Coronary artery (tissue), 2 donors: ENCODE measurements around the gene POU3F2.
A peak's percentile ranks its signal among the peaks of the same experiment; 100 is the strongest.

Experiments used
- DNase-seq: peaks from one replicate; pipeline ENCODE4 v3.0.0-alpha.2; 2017; ENCODE audit warnings: low spot score
- H3K27ac ChIP-seq, 2 donors: fragments of 200-600 bp; sonication (generic); one replicate each; pipeline ENCODE4 v1.5.1; 2016 to 2019
- H3K4me3 ChIP-seq: fragments of 200-600 bp; sonication (generic); 2 replicates; pipeline ENCODE4 v1.5.1; 2016; ENCODE audit warnings: mild to moderate bottlenecking, moderate library complexity
- CTCF ChIP-seq: fragments of 200-600 bp; sonication (generic); IDR thresholded peaks from one replicate; pipeline ENCODE4 v1.5.1; 2019; ENCODE audit warnings: antibody characterized with exemption

Gene POU3F2

GRCh38 chr6:98834060-98835031, at the start of gene POU3F2:
Gene POU3F2, plus strand, starts transcription at chr6:98834574. Its CDS starts 300 bp downstream, at chr6:98834874.
- H3K27ac ChIP-seq: no peak within 1 kb of the TSS
- peak within 1 kb of the TSS; percentile 76 for H3K4me3 ChIP-seq
- DNase-seq: peak; percentile 75
- TF ChIP-seq CTCF: no peak

GRCh38 chr6:98787435-98787834, 46.9 kb upstream of the POU3F2 start:
- Histone ChIP-seq H3K27ac (no peak overlapping the region), H3K4me3 (no peak overlapping the region)
- no peak for TF ChIP-seq CTCF
- no peak for DNase-seq

GRCh38 chr6:98787961-98788360, 46.4 kb upstream of the POU3F2 start:
- no peak for TF ChIP-seq CTCF
- DNase-seq: no peak
- no peak overlapping the region for H3K4me3 ChIP-seq
- H3K27ac ChIP-seq: no peak overlapping the region

GRCh38 chr6:98794307-98794842, 40.0 kb upstream of the POU3F2 start:
- no peak for DNase-seq
- no peak for TF ChIP-seq CTCF
- Histone ChIP-seq H3K27ac (no peak overlapping the region), H3K4me3 (no peak overlapping the region)

GRCh38 chr6:98797217-98797994, 37.0 kb upstream of the POU3F2 start:
- DNase-seq: no peak
- H3K4me3 ChIP-seq: no peak overlapping the region
- no peak overlapping the region for H3K27ac ChIP-seq
- TF ChIP-seq CTCF: no peak

GRCh38 chr6:98800866-98801265, 33.5 kb upstream of the POU3F2 start:
- TF ChIP-seq CTCF: no peak
- Histone ChIP-seq H3K4me3 (no peak overlapping the region), H3K27ac (no peak overlapping the region)
- DNase-seq: no peak
